22Rv1 (cell line): ENCODE results near the gene DNAH3.

Experiments
- ZFX ChIP-seq: fragments of 450-650 bp; IDR thresholded peaks from 2 replicates; pipeline ENCODE4 v1.6.1; 2017; ENCODE audit warnings: antibody characterized with exemption, borderline replicate concordance
- TF ChIP-seq, protein P1 (sequence below): fragments of 450-650 bp; IDR thresholded peaks from 2 replicates; pipeline ENCODE4 v1.5.1; 2017; ENCODE audit warnings: mild to moderate bottlenecking

GRCh38 chr16:21125191-21125590 lies 25.5 kb downstream of the DNAH3 start:
- TF ChIP-seq, protein P1, sequence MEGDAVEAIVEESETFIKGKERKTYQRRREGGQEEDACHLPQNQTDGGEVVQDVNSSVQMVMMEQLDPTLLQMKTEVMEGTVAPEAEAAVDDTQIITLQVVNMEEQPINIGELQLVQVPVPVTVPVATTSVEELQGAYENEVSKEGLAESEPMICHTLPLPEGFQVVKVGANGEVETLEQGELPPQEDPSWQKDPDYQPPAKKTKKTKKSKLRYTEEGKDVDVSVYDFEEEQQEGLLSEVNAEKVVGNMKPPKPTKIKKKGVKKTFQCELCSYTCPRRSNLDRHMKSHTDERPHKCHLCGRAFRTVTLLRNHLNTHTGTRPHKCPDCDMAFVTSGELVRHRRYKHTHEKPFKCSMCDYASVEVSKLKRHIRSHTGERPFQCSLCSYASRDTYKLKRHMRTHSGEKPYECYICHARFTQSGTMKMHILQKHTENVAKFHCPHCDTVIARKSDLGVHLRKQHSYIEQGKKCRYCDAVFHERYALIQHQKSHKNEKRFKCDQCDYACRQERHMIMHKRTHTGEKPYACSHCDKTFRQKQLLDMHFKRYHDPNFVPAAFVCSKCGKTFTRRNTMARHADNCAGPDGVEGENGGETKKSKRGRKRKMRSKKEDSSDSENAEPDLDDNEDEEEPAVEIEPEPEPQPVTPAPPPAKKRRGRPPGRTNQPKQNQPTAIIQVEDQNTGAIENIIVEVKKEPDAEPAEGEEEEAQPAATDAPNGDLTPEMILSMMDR, result no peak
- TF ChIP-seq ZFX, result no peak
